NCI-H1694 (cell line): ENCODE results near the gene LAS1L.
"Not testable (repeated sequence)": the region's sequence is repeated elsewhere in the genome, so short reads cannot be mapped to it uniquely, and the experiment has no call there.

ENCODE experiments used
- DNase-seq: peaks from one replicate; lab custom pipeline; 2025; lab: John Stamatoyannopoulos, UW

The LAS1L gene

GRCh38 chrX:65517923-65518322 is 16.7 kb downstream of the LAS1L start:
- no peak for DNase-seq

- DNase-seq = no peak
Measured at GRCh38 chrX:65516756-65517155, 17.8 kb downstream of the LAS1L start.

- no peak for DNase-seq
Measured at GRCh38 chrX:65513610-65514009, 21.0 kb downstream of the LAS1L start.

GRCh38 chrX:65509400-65509799 is 25.2 kb downstream of the LAS1L start:
- DNase-seq = no peak

- no peak for DNase-seq
Measured at GRCh38 chrX:65508851-65509250, 25.7 kb downstream of the LAS1L start.

- DNase-seq = no peak
Measured at GRCh38 chrX:65502618-65503017, 32.0 kb downstream of the LAS1L start.

GRCh38 chrX:65493431-65493830 is 41.2 kb downstream of the LAS1L start:
- DNase-seq = no peak

GRCh38 chrX:65491620-65492019 is 43.0 kb downstream of the LAS1L start:
- no peak for DNase-seq

GRCh38 chrX:65488495-65488894 is 46.1 kb downstream of the LAS1L start:
- DNase-seq = no peak

GRCh38 chrX:65480960-65481359 is 53.6 kb downstream of the LAS1L start:
- DNase-seq = no peak

- not testable (repeated sequence) for DNase-seq
Measured at GRCh38 chrX:65479102-65479501, 55.5 kb downstream of the LAS1L start.

GRCh38 chrX:65476564-65476963 is 58.0 kb downstream of the LAS1L start:
- DNase-seq = no peak

GRCh38 chrX:65463550-65463949 is 71.0 kb downstream of the LAS1L start:
- no peak for DNase-seq
